Measurements from ENCODE around the gene ACTL6A.

The ACTL6A gene

GRCh38 chr3:179599531-179599930 is 36.8 kb downstream of the ACTL6A start:
- DNase-seq, result no peak

DNA sequence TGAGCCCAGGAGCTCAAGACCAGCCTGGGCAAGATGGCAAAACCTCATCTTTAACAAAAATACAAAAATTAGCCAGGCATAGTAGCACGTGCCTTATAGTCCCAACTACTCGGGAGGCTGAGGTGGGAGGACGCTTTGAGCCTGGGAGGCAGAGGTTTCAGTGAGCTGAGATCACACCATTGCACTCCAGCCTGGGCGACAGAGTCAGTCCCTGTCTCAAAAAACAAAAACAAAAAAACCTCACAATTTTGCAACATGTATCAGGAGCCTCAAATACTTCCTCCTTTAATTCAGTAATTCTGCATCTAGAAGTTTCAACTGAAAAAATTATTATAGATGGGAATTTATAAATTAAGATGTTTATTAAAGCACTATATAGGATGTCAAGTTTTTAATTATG is 40.6 kb downstream of the ACTL6A start:
- DNase-seq, result no peak

DNA sequence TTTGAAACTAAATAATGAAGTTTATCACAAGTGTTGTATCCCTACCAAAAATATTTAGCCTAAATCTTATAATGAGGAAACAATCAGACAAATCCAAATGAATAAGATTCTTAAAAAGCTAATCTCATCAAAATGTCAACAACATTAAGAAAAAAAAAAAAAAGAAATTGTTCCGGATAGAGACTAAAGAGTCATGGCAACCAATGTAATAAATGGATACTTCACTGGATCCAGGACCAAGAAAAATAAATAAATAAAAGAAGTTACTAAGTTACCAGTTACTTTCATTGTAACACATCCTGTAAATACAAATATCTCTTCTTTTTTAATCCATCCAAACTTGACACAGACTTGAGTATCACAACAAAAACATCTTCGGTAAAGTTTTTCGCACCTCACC is 41.1 kb downstream of the ACTL6A start:
- DNase-seq, result no peak

GRCh38 chr3:179604321-179605078 is 41.8 kb downstream of the ACTL6A start, which contains the start of the genes MRPL47 and NDUFB5:
Gene MRPL47 (minus strand): TSS chr3:179604638. CDS start chr3:179604624, 14 bp downstream.
Gene NDUFB5 (plus strand): TSS chr3:179604794. CDS start chr3:179604816, 22 bp downstream.
- peak; percentile 99 for DNase-seq

GRCh38 chr3:179606534-179607085 is 43.9 kb downstream of the ACTL6A start:
- no peak for DNase-seq

GRCh38 chr3:179608931-179609720 is 46.4 kb downstream of the ACTL6A start:
- DNase-seq, result no peak

DNA sequence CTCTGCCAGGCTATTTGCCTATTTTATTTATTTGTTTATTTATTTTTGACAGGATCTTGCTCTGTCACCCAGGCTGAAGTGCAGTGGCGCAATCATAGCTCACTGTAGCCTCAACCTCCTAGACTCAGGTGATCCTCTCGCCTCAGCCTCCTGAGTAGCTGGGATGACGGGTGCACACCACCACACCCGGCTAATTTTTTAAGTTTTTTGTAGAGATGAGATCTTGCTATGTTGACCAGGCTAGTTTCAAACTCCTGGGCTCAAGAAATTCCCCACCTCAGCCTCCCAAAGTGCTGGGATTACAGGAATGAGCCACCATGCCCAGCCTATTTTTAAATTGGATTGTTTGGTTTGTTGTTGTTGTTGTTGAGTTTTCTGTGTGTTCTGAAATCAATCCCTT is 47.3 kb downstream of the ACTL6A start:
- no peak for DNase-seq

DNA sequence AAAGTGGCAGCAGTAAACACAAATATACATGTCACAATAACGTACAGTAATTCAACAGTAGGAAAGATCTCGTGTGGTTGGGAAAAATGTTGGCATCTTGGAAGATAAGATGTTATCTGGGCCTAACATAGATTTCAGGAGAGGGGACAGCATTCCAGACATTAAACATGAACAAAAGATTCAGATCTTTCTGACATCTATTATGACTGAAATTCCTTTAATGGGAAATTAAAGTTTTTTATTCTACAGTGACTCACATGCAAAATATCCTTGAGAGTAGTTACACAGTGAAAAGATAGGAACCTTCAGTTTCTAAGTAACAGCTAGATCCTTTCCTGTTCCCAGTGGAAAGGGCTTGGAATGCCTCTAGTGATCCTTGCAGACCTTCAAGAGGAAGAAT is 51.1 kb downstream of the ACTL6A start:
- DNase-seq, result no peak

DNA sequence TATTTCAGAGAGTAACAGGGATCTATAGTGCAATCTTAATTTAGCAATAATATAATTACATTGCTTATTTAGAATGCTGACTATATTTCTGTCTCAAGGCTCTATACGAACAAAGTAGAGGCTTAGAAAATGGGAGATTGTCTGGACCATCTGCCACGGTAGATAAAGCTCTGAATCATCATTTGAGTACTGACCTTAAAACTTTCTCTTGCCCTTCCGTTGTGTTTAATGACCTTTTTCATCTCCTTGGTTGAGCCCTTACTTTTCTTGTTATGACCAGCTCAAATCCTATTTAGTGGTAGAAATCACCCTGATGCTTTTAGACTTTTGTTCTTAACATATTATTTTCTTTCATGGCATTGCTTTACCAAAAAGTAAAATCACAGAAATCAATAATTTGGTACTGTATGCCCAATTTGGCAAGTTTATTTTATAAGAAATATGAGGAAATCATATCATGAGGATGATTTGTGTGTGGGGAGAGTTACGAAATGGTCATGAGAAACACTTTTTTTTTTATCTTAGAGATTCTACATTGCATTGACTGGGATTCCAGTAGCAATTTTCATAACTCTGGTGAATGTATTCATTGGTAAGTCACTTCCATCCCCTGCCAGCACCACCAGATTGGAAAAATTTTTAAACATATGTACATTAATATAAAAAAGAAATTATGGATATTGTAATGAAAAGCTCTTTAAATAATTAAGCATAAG is 52.9 kb downstream of the ACTL6A start:
- no peak for DNase-seq

DNA sequence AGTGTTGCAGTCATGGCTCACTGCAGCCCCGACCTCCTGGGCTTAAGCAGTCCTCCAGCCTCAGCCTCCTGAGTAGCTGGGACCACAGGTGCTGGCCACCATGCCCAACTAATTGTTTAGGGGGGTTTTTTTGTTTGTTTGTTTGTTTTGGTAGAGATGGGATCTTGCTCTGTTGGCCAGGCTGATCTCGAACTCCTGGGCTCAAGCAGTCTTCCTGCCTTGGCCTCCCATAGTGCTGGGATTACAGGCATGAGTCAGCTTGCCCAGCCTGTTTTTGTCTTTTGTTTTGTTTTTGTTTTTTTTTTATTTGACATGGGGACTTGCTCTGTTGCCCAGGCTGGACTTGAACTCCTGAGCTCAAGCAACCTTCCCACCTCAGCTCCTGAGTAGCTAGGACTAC is 59.3 kb downstream of the ACTL6A start:
- DNase-seq, result no peak

DNA sequence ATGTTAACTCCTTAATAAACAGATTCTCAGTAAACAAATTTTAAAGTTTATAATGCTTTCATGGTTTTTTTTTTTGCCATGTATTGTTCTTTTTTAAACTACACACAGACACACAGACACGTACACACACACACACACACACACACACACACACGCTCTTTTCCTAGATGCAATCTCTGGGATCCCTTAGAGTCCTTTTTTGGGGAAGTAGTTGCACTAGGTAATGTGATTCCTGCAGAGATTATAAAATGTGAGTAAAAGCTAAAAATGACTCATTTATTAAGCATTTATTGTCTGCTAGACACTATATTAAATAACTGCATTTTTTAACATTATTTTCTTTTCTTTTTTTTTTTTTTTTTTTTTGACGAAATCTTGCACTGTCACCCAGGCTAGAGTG is 61.7 kb downstream of the ACTL6A start:
- no peak for DNase-seq

DNA sequence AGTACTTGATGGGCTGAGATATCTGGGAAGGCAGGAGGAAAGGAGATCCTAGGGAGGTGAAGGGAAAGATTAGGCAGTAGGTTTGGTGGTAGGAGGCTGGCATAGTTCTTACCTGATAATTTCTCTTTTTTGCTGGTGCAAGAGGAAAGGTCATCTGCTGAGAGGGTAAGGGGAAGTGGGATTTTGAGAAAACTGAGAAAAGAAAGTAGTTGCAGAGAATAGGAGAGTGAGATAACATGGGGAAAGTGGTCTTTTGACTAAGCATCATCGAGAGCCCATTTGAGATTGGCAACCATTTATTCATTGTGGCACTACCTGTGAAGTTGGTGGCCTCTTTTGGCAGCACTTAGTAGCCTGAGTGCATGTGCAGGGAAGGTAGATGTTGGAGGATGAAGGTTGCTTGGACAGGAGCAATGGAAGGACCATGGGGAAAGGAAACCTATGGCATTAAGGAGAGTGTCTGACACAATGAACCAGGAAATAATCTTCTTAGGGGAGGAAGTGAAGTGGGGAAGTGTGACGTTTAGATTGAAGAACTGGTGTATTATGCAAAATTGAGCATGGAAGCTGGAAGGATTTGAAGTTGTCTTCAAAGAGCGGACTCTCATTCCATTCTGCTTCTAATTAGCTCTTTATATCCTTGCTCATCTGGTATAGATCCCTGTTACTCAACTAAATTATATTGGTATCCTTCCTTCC is 68.2 kb downstream of the ACTL6A start:
- no peak for DNase-seq

Data from NCI-H1105 treated with DMSO at 0.1 percent for 48 hours (cell line).